Measurements from ENCODE around the gene ZEB2. TPM values are rescaled to one million over a fixed set of nuclear protein-coding genes. Genes with fewer than 3 reads are reported as not detected.

Gene ZEB2
- total and polyA plus RNA-seq, 2 of the 8 experiments (the other 6 are each of a cell fraction or from before 2014, with no cell fraction given), result 0.38 TPM; not detected in 1

GRCh38 chr2:144515696-144516410 lies 4.1 kb downstream of the ZEB2 start:
- H2BK5ac ChIP-seq (ENCODE audit: low read depth, low read length), result no peak overlapping the region
- H3K9me3 ChIP-seq (ENCODE audit: insufficient read depth in 2 of 2, low read depth in 1 of 2, low read length in 1 of 2), result no peaks in the 10 kb centered on the region
- no peak overlapping the region for H2BK15ac ChIP-seq (ENCODE audit: low read length)
- peaks cover 2% of the 10 kb centered on the region in 2 experiments for H4K20me1 ChIP-seq (replicated peaks in 1 of 2; ENCODE audit: control insufficient read depth in 1 of 2, insufficient read depth in 2 of 2, low read length in 2 of 2)
- 0 out of 2 replicates have a peak overlapping the region, but pooled peaks have one; percentile 11 for H2BK20ac ChIP-seq (ENCODE audit: low read length)
- H3K14ac ChIP-seq (ENCODE audit: insufficient read length), result no peak overlapping the region
- DNase-seq (ENCODE audit: low read depth in 1 of 2, low spot score in 2 of 2) (peak in 1 of 2 experiments; percentile 74), FAIRE-seq (no peak)
- peaks cover 10 to 34% (median 19%) of the 10 kb centered on the region in 4 experiments; a peak in 6 of 7 replicates for H3K4me1 ChIP-seq (replicated peaks in 1 of 4; ENCODE audit: control insufficient read depth in 3 of 4, insufficient read depth in 4 of 4, low read length in 3 of 4)
- TF ChIP-seq E2F6 (IDR thresholded peaks at IDR 0.05), result no peak
- TF ChIP-seq RNF2 (IDR thresholded peaks at IDR 0.05; ENCODE audit: borderline replicate concordance, low read depth, low read length, missing control alignments, poor library complexity, severe bottlenecking), result peak; percentile 24
- no peak for TF ChIP-seq USF2 (IDR thresholded peaks at IDR 0.05; ENCODE audit: low read length)
- TF ChIP-seq CREB1 (IDR thresholded peaks at IDR 0.05), result no peak
- peak; percentile 65 for TF ChIP-seq SUZ12 (IDR thresholded peaks at IDR 0.05; ENCODE audit: low read length)
- TF ChIP-seq RAD21 (IDR thresholded peaks at IDR 0.05 in 1 of 2, conservative IDR thresholded peaks at IDR 0.05 in 1 of 2; ENCODE audit: low read depth in 2 of 2, low read length in 2 of 2), result 0 out of 4 replicates have a peak, but pooled peaks of 1 of the 2 experiments have one; percentile 9
- no peak for TF ChIP-seq KDM4A (IDR thresholded peaks at IDR 0.05; ENCODE audit: low read depth, low read length, severe bottlenecking)
- 0 out of 7 replicates have a peak overlapping the region, but pooled peaks of 1 of the 4 experiments have one; percentile 28 for H3K9ac ChIP-seq (replicated peaks in 1 of 4; ENCODE audit: extremely low read depth in 1 of 4, low read depth in 3 of 4, low read length in 3 of 4)
- peaks cover 58 to 94% (median 92%) of the 10 kb centered on the region in 4 experiments for H3K27me3 ChIP-seq (replicated peaks in 1 of 4; ENCODE audit: control insufficient read depth in 3 of 4, extremely low read depth in 1 of 4, insufficient read depth in 3 of 4, low read length in 3 of 4)
- H3K4ac ChIP-seq (replicated peaks; ENCODE audit: insufficient read length, low read depth, low read length), result no peak overlapping the region
- H3K4me3 ChIP-seq (ENCODE audit: extremely low read depth in 1 of 4, insufficient read depth in 2 of 4, low read depth in 3 of 4, low read length in 4 of 4), result peak overlapping the region; percentile 30 to 77 (median 52)
- H2AFZ ChIP-seq (ENCODE audit: low read length), result no peak overlapping the region
- no peak overlapping the region for H3K18ac ChIP-seq (ENCODE audit: extremely low read depth, low read length)
- no peaks in the 10 kb centered on the region for H3K79me1 ChIP-seq (ENCODE audit: low read depth, low read length)
- H4K5ac ChIP-seq (ENCODE audit: insufficient read length, low read depth, low read length), result no peak overlapping the region
- no peak overlapping the region for H4K8ac ChIP-seq (ENCODE audit: extremely low read depth, insufficient read depth, low read length)
- H3K56ac ChIP-seq (replicated peaks; ENCODE audit: insufficient read length, low read depth, low read length), result no peak overlapping the region
- H3K36me3 ChIP-seq (ENCODE audit: control insufficient read depth in 2 of 4, insufficient read depth in 4 of 4, low read length in 3 of 4), result no peaks in the 10 kb centered on the region
- no peak overlapping the region for H3K23ac ChIP-seq (ENCODE audit: insufficient read length)
- no peak overlapping the region for H2BK120ac ChIP-seq (replicated peaks; ENCODE audit: low read depth, low read length)
- H3K79me2 ChIP-seq (ENCODE audit: control insufficient read depth in 1 of 2, insufficient read depth in 2 of 2, low read length in 2 of 2), result no peaks in the 10 kb centered on the region
- no peak overlapping the region for H2AK5ac ChIP-seq (ENCODE audit: low read depth, low read length)
- no peak overlapping the region for H4K91ac ChIP-seq (replicated peaks; ENCODE audit: insufficient read length, low read length)
- H3K4me2 ChIP-seq (ENCODE audit: insufficient read depth in 1 of 2, low read depth in 2 of 2, low read length in 2 of 2), result peak overlapping the region; percentile 75 to 90
- POLR2A ChIA-PET (ENCODE audit: partially characterized antibody), result no interaction called here
- no peak overlapping the region for H2BK12ac ChIP-seq (ENCODE audit: low read depth, low read length)
- H3K27ac ChIP-seq (ENCODE audit: low read depth, low read length), result no peak overlapping the region
- peaks cover 12% of the 10 kb centered on the region for H3K23me2 ChIP-seq (ENCODE audit: low read depth, low read length)
- 2% methylated on average over 26 of the region's 50 CpGs; no CpG with 5 or more reads in 1 of the 2 experiments for WGBS, 2 experiments (ENCODE audit: extremely low coverage in 1 of 2, insufficient coverage in 1 of 2, insufficient read length in 1 of 2, insufficient replicate concordance in 2 of 2, low coverage in 1 of 2, low lambda C conversion rate in 2 of 2, missing lambda C conversion rate in 1 of 2)
- CTCF ChIA-PET (ENCODE audit: partially characterized antibody), result no interaction called here
